Activated CD8-positive, alpha-beta memory T cell treated with anti-CD3 and anti-CD28 coated beads, Interleukin-2, amount 50 U/mL, for 24 hours (primary cell): ENCODE results near the gene CHODL.

Experiments used
- DNase-seq: peaks from one replicate; pipeline ENCODE4 v3.0.0-alpha.2; 2020; ENCODE audit errors: extremely low read depth

Gene CHODL

DNA sequence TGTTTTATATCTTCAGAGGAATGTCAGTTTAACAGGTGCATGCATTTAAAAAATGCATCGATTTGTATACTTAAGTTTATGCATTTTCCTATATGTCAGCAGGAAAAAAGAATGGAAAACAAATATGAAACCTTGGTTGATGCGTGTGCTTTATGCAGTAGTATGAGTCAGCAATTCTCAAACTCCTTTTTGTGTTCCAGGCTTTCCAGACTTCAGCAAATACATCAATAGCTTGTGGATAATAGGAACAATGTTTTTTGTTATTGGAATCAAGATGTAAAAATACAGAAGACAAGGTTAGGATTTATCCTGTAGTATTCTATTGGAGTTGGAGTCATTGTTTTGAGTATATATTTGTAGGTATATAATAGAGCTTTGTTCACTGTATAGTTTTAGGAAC is 45.2 kb downstream of the CHODL start:
- no peak for DNase-seq

DNA sequence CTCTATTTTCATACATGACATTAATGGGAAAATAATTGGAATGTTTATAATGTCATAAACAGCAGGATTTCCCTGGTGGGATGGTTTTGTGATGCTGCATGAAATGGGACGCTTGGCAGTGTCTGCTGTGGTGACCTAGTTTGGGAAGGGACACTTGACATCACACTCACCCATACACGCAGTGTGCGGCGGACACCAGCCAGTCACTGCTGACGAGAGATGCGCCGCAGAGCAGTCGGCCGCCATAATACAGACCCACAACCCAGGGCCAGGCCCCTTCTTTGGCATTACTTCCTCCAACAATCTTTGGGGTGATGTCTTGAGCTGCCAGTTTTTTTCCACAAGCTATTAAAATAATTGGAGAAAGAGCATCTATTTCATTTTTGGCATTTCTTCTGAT is 49.5 kb downstream of the CHODL start:
- no peak for DNase-seq

DNA sequence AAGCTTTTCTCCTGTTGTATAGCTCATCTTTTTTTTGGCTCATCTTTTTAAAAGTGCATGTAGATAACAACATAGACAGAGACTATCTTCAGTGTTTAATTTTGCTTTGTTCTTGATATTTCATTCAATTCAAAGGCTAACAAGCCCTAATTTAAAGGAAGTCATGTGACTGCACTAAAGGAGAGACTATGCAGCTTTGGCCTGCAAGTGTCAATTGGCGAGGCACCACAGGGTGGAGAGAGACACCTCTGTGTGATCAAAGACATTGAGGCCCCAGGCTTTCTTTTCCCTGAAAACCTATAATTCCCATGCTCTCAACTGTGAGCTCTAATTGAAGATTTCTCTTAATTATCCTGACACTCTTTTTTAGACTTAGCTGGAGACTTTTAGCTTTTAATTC is 53.6 kb downstream of the CHODL start:
- DNase-seq, result no peak
